HL-60 (cell line): ENCODE measurements around the gene SLC20A1.

Experiments used
- DNase-seq, 2 experiments: peaks; one replicate each; pipeline ENCODE4 v3.0.0-alpha.2; 2010 to 2020; ENCODE audit warnings: low read depth in 1 of 2, low spot score in 1 of 2
- H3K27ac ChIP-seq: fragments of 250-450 bp; sonication (Bioruptor Pico); replicated peaks from 2 replicates; pipeline ENCODE4 v1.5.1; 2020; ENCODE audit warnings: mild to moderate bottlenecking, moderate library complexity
- H3K27me3 ChIP-seq: fragments of 250-450 bp; sonication (Bioruptor Pico); 2 replicates; pipeline ENCODE4 v1.5.1; 2021; ENCODE audit warnings: mild to moderate bottlenecking, moderate library complexity; ENCODE audit not compliant: insufficient read depth, poor library complexity, severe bottlenecking
- H3K4me3 ChIP-seq: replicated peaks from 2 replicates; pipeline ENCODE4 v1.5.1; 2011; ENCODE audit warnings: mild to moderate bottlenecking, control low read depth, low read length; ENCODE audit not compliant: insufficient read depth
- GABPA ChIP-seq: IDR thresholded peaks from 2 replicates; pipeline ENCODE4 v1.6.1; 2012; ENCODE audit warnings: low read depth
- POLR2AphosphoS5 ChIP-seq: IDR thresholded peaks from 2 replicates; pipeline ENCODE4 v1.6.1; 2012; ENCODE audit warnings: low read depth
- SPI1 ChIP-seq: IDR thresholded peaks from 2 replicates; pipeline ENCODE4 v1.6.1; 2012; ENCODE audit warnings: low read depth, mild to moderate bottlenecking, borderline replicate concordance
- TF ChIP-seq, protein P1 (sequence below): IDR thresholded peaks from one replicate; pipeline ENCODE4 v1.5.1; 2011; ENCODE audit warnings: low read length, control low read depth, inconsistent platforms; ENCODE audit not compliant: insufficient read depth
- TF ChIP-seq, protein P2 (sequence below): IDR thresholded peaks from 2 replicates; pipeline ENCODE4 v1.6.1; 2012; ENCODE audit warnings: low read depth; ENCODE audit not compliant: insufficient replicate concordance

The SLC20A1 gene

DNA sequence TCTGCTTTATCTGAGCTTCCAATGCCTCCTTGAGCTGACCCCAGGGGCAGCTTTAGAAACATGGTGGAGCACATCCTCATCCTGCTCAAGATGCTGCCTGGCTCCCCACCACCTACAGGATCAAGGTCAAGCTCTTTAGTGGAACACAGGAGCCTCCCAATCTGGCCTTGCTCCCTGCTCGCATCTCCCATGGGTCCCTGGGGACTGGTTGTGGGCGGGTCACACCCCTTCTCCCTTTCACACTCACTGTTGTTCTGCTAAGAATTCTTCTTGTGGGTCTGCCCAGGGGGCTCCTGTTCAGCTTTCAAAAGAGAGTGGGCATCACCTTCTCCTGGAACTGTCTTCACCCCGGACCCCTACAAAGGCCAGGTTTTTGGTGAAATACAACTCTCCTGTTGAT is 66.7 kb downstream of the SLC20A1 start:
- H3K27ac ChIP-seq, result no peak overlapping the region
- no peak for TF ChIP-seq SPI1
- TF ChIP-seq, protein P1, sequence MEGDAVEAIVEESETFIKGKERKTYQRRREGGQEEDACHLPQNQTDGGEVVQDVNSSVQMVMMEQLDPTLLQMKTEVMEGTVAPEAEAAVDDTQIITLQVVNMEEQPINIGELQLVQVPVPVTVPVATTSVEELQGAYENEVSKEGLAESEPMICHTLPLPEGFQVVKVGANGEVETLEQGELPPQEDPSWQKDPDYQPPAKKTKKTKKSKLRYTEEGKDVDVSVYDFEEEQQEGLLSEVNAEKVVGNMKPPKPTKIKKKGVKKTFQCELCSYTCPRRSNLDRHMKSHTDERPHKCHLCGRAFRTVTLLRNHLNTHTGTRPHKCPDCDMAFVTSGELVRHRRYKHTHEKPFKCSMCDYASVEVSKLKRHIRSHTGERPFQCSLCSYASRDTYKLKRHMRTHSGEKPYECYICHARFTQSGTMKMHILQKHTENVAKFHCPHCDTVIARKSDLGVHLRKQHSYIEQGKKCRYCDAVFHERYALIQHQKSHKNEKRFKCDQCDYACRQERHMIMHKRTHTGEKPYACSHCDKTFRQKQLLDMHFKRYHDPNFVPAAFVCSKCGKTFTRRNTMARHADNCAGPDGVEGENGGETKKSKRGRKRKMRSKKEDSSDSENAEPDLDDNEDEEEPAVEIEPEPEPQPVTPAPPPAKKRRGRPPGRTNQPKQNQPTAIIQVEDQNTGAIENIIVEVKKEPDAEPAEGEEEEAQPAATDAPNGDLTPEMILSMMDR, result no peak
- TF ChIP-seq, protein P2, sequence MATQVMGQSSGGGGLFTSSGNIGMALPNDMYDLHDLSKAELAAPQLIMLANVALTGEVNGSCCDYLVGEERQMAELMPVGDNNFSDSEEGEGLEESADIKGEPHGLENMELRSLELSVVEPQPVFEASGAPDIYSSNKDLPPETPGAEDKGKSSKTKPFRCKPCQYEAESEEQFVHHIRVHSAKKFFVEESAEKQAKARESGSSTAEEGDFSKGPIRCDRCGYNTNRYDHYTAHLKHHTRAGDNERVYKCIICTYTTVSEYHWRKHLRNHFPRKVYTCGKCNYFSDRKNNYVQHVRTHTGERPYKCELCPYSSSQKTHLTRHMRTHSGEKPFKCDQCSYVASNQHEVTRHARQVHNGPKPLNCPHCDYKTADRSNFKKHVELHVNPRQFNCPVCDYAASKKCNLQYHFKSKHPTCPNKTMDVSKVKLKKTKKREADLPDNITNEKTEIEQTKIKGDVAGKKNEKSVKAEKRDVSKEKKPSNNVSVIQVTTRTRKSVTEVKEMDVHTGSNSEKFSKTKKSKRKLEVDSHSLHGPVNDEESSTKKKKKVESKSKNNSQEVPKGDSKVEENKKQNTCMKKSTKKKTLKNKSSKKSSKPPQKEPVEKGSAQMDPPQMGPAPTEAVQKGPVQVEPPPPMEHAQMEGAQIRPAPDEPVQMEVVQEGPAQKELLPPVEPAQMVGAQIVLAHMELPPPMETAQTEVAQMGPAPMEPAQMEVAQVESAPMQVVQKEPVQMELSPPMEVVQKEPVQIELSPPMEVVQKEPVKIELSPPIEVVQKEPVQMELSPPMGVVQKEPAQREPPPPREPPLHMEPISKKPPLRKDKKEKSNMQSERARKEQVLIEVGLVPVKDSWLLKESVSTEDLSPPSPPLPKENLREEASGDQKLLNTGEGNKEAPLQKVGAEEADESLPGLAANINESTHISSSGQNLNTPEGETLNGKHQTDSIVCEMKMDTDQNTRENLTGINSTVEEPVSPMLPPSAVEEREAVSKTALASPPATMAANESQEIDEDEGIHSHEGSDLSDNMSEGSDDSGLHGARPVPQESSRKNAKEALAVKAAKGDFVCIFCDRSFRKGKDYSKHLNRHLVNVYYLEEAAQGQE, result no peak
- TF ChIP-seq POLR2AphosphoS5, result no peak
- no peak for TF ChIP-seq GABPA
- no peak for DNase-seq
- H3K27me3 ChIP-seq, result no peaks in the 10 kb centered on the region
- no peak overlapping the region for H3K4me3 ChIP-seq

DNA sequence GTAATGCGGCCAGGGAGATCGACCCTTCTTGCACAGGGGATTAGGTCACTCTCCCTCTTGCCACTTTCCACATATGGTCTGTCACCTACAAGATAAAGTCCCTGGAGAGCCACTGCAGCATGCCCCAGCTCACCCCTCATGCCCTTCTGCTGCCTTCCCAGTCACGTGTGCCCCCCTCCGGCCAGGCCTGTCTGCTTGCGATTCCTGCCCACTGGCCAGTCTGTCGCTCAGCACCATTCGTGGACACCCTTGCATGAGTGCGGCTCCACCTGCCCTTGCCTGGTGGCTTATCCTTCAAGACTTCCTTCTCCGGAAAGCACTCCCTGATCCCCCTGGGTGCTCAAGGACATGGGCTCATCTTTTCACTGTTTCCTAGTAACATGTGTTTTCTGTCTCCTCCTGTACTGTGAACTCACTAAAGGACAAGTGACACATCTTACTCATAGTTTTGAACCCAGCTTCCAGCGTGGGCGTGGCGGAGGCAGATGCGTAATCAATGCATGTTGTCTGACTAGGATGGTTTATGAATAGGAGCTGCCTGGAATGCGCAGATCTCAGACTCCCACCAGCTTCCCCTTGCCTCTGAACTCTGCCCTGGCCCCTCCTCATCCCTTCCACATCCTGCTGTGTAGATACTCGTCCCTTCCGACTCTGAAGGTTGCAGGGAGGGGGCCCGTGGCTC is 67.3 kb downstream of the SLC20A1 start:
- Histone ChIP-seq H3K4me3 (no peak overlapping the region), H3K27ac (no peak overlapping the region), H3K27me3 (no peaks in the 10 kb centered on the region)
- TF ChIP-seq, protein P1, result no peak
- TF ChIP-seq, protein P2, result no peak
- no peak for TF ChIP-seq GABPA
- TF ChIP-seq SPI1, result no peak
- no peak for TF ChIP-seq POLR2AphosphoS5
- no peak for DNase-seq
